IMR-90 (cell line): ENCODE measurements around the gene PUDP. TPM values are rescaled to one million over a fixed set of nuclear protein-coding genes. Genes with fewer than 3 reads are reported as not detected.

Source experiments
- ATAC-seq: fragments of 200-7000 bp; cut with Tn5 transposase; 2 replicates; pipeline ENCODE4 v1.9.1; 2020; ENCODE audit warnings: low read depth, mild to moderate bottlenecking, moderate library complexity
- BruUV-seq: library from RNA; stranded (reverse); fragments of 400-500 nt; replicated peaks from 2 replicates; lab custom pipeline; 2021; lab: Mats Ljungman, UMichigan
- CTCF ChIA-PET: fragments of 300-600 bp; formaldehyde crosslinking; extraction: SDS; loops from one replicate; lab custom pipeline; 2021; ENCODE audit warnings: antibody characterized with exemption; lab: Yijun Ruan, JAX
- POLR2A ChIA-PET: fragments of 300-600 bp; sonication (Branson Sonifier 250); formaldehyde crosslinking; loops from one replicate; lab custom pipeline; 2022; ENCODE audit warnings: antibody characterized with exemption; ENCODE audit not compliant: unreplicated experiment; lab: Charles Lee
- DNase-seq: peaks from one replicate; pipeline ENCODE4 v3.0.0; 2013
- H2AFZ ChIP-seq: replicated peaks from 2 replicates; pipeline ENCODE3; 2013; ENCODE audit warnings: low read length, mild to moderate bottlenecking; ENCODE audit not compliant: poor library complexity
- H2AK5ac ChIP-seq: 2 replicates; pipeline ENCODE4 v1.6.1; 2013; ENCODE audit warnings: low read depth, low read length, inconsistent platforms
- H2AK9ac ChIP-seq: replicated peaks from 2 replicates; pipeline ENCODE3; 2013; ENCODE audit warnings: mild to moderate bottlenecking, low read depth, low read length, moderate library complexity; ENCODE audit not compliant: poor library complexity
- H2BK120ac ChIP-seq: 2 replicates; pipeline ENCODE4 v1.6.1; 2013; ENCODE audit warnings: low read depth, low read length, inconsistent platforms
- H2BK15ac ChIP-seq: 3 replicates; pipeline ENCODE4 v1.6.1; 2013; ENCODE audit warnings: low read depth, low read length, inconsistent platforms
- H2BK20ac ChIP-seq: 2 replicates; pipeline ENCODE4 v1.6.1; 2013; ENCODE audit warnings: low read depth, mild to moderate bottlenecking, inconsistent platforms, low read length, moderate library complexity
- H2BK5ac ChIP-seq: 2 replicates; pipeline ENCODE4 v1.6.1; 2013; ENCODE audit warnings: mild to moderate bottlenecking, low read depth, low read length, inconsistent platforms; ENCODE audit not compliant: poor library complexity, severe bottlenecking
- H3K14ac ChIP-seq: replicated peaks from 2 replicates; pipeline ENCODE4 v1.6.1; 2013; ENCODE audit warnings: low read depth, low read length, inconsistent platforms
- H3K18ac ChIP-seq: 2 replicates; pipeline ENCODE4 v1.6.1; 2013; ENCODE audit warnings: low read depth, low read length, control low read depth
- H3K23ac ChIP-seq: 2 replicates; pipeline ENCODE4 v1.6.1; 2013; ENCODE audit warnings: low read depth, low read length, inconsistent platforms
- H3K27ac ChIP-seq: 2 replicates; pipeline ENCODE4 v1.5.1; 2013; ENCODE audit warnings: mild to moderate bottlenecking, control low read depth, low read length; ENCODE audit not compliant: insufficient read depth
- H3K27me3 ChIP-seq: 2 replicates; pipeline ENCODE4 v1.6.1; 2013; ENCODE audit warnings: low read length; ENCODE audit not compliant: control insufficient read depth, insufficient read depth
- H3K36me3 ChIP-seq: 2 replicates; pipeline ENCODE4 v1.6.1; 2013; ENCODE audit warnings: low read length, mixed read lengths; ENCODE audit not compliant: control insufficient read depth, insufficient read depth
- H3K4ac ChIP-seq: 2 replicates; pipeline ENCODE4 v1.6.1; 2013; ENCODE audit warnings: low read depth, low read length, inconsistent platforms
- H3K4me1 ChIP-seq: 2 replicates; pipeline ENCODE4 v1.6.1; 2013; ENCODE audit warnings: low read length, mixed read lengths; ENCODE audit not compliant: control insufficient read depth, insufficient read depth
- H3K4me2 ChIP-seq: 2 replicates; pipeline ENCODE4 v1.6.1; 2013; ENCODE audit warnings: low read depth, mild to moderate bottlenecking, control low read depth, low read length, moderate library complexity
- H3K4me3 ChIP-seq: 2 replicates; pipeline ENCODE4 v1.5.1; 2013; ENCODE audit warnings: low read depth, mild to moderate bottlenecking, control low read depth, low read length, moderate library complexity; ENCODE audit not compliant: insufficient read depth
- H3K56ac ChIP-seq: 2 replicates; pipeline ENCODE4 v1.6.1; 2013; ENCODE audit warnings: low read length, inconsistent platforms; ENCODE audit not compliant: insufficient read depth; ENCODE audit errors: extremely low read depth
- H3K79me1 ChIP-seq, 2 experiments: 2 replicates each; pipeline ENCODE4 v1.6.1; 2013; ENCODE audit warnings: low read length in 2 of 2, inconsistent platforms in 1 of 2, low read depth in 1 of 2
- H3K9ac ChIP-seq: 2 replicates; pipeline ENCODE4 v1.6.1; 2013; ENCODE audit warnings: low read depth, low read length, control low read depth
- H3K9me1 ChIP-seq: 2 replicates; pipeline ENCODE4 v1.6.1; 2013; ENCODE audit warnings: low read length, inconsistent platforms; ENCODE audit not compliant: insufficient read depth
- H3K9me3 ChIP-seq: 2 replicates; pipeline ENCODE4 v1.6.1; 2013; ENCODE audit warnings: low read length; ENCODE audit not compliant: control insufficient read depth, insufficient read depth
- H4K20me1 ChIP-seq: 2 replicates; pipeline ENCODE4 v1.6.1; 2013; ENCODE audit warnings: low read length, inconsistent platforms; ENCODE audit not compliant: insufficient read depth
- H4K5ac ChIP-seq: 2 replicates; pipeline ENCODE4 v1.6.1; 2013; ENCODE audit warnings: mild to moderate bottlenecking, low read depth, low read length, control low read depth
- H4K8ac ChIP-seq, 2 experiments: 2 replicates each; pipeline ENCODE4 v1.6.1; 2013; ENCODE audit warnings: low read depth in 2 of 2, low read length in 2 of 2, control low read depth in 1 of 2, inconsistent platforms in 1 of 2
- H4K91ac ChIP-seq: 2 replicates; pipeline ENCODE4 v1.6.1; 2013; ENCODE audit warnings: low read depth, low read length, inconsistent platforms; ENCODE audit not compliant: insufficient read depth
- BHLHE40 ChIP-seq: fragments of 150-350 bp; IDR thresholded peaks from 2 replicates; pipeline ENCODE4 v1.6.1; 2016; ENCODE audit warnings: mild to moderate bottlenecking, low read depth, low read length
- CEBPB ChIP-seq: IDR thresholded peaks from 2 replicates; pipeline ENCODE4 v1.6.1; 2012; ENCODE audit warnings: low read depth, low read length, improper control_type of control experiment
- CHD1 ChIP-seq: IDR thresholded peaks from 2 replicates; pipeline ENCODE4 v1.6.1; 2012; ENCODE audit warnings: low read depth, low read length, improper control_type of control experiment
- CTCF ChIP-seq: conservative IDR thresholded peaks from 2 replicates; pipeline ENCODE4 v1.5.1; 2012; ENCODE audit warnings: mild to moderate bottlenecking, low read depth, low read length, improper control_type of control experiment
- FOS ChIP-seq: fragments of 150-350 bp; IDR thresholded peaks from 2 replicates; pipeline ENCODE4 v1.6.1; 2016; ENCODE audit warnings: low read depth, low read length
- MAFK ChIP-seq: IDR thresholded peaks from 2 replicates; pipeline ENCODE4 v1.6.1; 2012; ENCODE audit warnings: low read depth, low read length, improper control_type of control experiment
- MAZ ChIP-seq: IDR thresholded peaks from 2 replicates; pipeline ENCODE4 v1.6.1; 2012; ENCODE audit warnings: low read depth, mild to moderate bottlenecking, low read length, improper control_type of control experiment, moderate library complexity, borderline replicate concordance
- MXI1 ChIP-seq: IDR thresholded peaks from 2 replicates; pipeline ENCODE4 v1.6.1; 2012; ENCODE audit warnings: low read depth, mild to moderate bottlenecking, low read length, moderate library complexity, borderline replicate concordance
- NFE2L2 ChIP-seq: fragments of 150-350 bp; IDR thresholded peaks from 2 replicates; pipeline ENCODE4 v1.6.1; 2016; ENCODE audit warnings: low read depth, mild to moderate bottlenecking, low read length
- POLR2A ChIP-seq: IDR thresholded peaks from 2 replicates; pipeline ENCODE4 v1.6.1; 2012; ENCODE audit warnings: mild to moderate bottlenecking, low read depth, low read length
- RAD21 ChIP-seq: IDR thresholded peaks from 2 replicates; pipeline ENCODE4 v1.6.1; 2012; ENCODE audit warnings: low read length, improper control_type of control experiment
- RCOR1 ChIP-seq: IDR thresholded peaks from 2 replicates; pipeline ENCODE4 v1.6.1; 2012; ENCODE audit warnings: mild to moderate bottlenecking, low read length, improper control_type of control experiment; ENCODE audit not compliant: insufficient replicate concordance
- RFX5 ChIP-seq: IDR thresholded peaks from 2 replicates; pipeline ENCODE4 v1.8.0; 2012; ENCODE audit warnings: low read depth, mild to moderate bottlenecking, low read length, moderate library complexity
- SMC3 ChIP-seq: fragments of 150-350 bp; IDR thresholded peaks from 2 replicates; pipeline ENCODE4 v1.6.1; 2016; ENCODE audit warnings: low read depth, mild to moderate bottlenecking, antibody characterized with exemption, low read length, moderate library complexity
- USF2 ChIP-seq: fragments of 150-350 bp; IDR thresholded peaks from 2 replicates; pipeline ENCODE4 v1.6.1; 2017; ENCODE audit warnings: mild to moderate bottlenecking, antibody characterized with exemption, low read length, low read depth
- WGBS, 2 experiments: methylation state at CpG; one replicate each; pipeline versions ENCODE4 v1.1.5 to v1.1.7; 2013; ENCODE audit warnings: missing lambda C conversion rate in 2 of 2; ENCODE audit not compliant: insufficient read length in 1 of 2; ENCODE audit errors: extremely low coverage in 2 of 2; 5-methylcytosine and 5-hydroxymethylcytosine counted together
- dilution Hi-C: fragments of 300-500 bp; cut with HindIII; formaldehyde crosslinking; loops from one replicate; pipeline ENCODE4 v1.14.3; 2018; ENCODE audit warnings: low sequenced_read_pairs; ENCODE audit not compliant: unreplicated experiment
- in situ Hi-C: fragments of 300-500 bp; cut with MboI; formaldehyde crosslinking; loops from 3 replicates; pipeline ENCODE4 v1.14.3; 2019; ENCODE audit warnings: low sequenced_read_pairs, inconsistent platforms, mixed read lengths
- intact Hi-C: fragments of 100-400 bp; cut with micrococcal nuclease; formaldehyde crosslinking; loops from 2 replicates; pipeline ENCODE4 v1.10.0; 2022
- polyA plus RNA-seq, 3 experiments: library from polyadenylated mRNA; depleted of rRNA; stranded (reverse); fragments of >200 nt; gene quantifications; 2 replicates each; pipeline ENCODE4 v1.2.3, GENCODE V29; 2012; ENCODE audit warnings: low replicate concordance in 1 of 3
- total RNA-seq: library from RNA; depleted of rRNA; stranded (reverse); fragments of >200 nt; gene quantifications from 2 replicates; pipeline ENCODE4 v1.2.3, GENCODE V29; 2012
- TF ChIP-seq, protein P1 (sequence below): fragments of 150-350 bp; IDR thresholded peaks from 2 replicates; pipeline ENCODE4 v1.6.1; 2016; ENCODE audit warnings: low read depth, mild to moderate bottlenecking, low read length, moderate library complexity, borderline replicate concordance

PUDP gene
- total and polyA plus RNA-seq, 2 of the 4 experiments (the other 2 are of a cell fraction), result 22.2 to 28.6 TPM

DNA sequence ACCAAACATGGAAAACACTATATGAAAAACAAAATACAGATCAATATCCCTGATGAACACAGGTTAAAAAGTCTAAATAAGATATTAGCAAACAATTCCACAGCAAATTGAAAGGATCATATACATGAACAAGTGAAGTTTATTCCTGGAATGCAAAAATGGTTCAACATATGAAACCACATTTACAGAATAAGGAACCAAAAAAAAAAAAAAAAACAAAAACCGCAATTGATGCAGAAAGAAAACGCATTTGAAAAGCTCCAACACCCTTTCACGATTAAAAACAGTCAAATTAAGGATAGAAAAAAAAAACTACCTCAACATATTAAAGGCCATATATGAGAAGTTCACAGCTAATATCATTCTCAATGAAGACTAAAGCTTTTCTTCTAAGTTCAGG is 45.8 kb downstream of the PUDP start:
- Histone ChIP-seq H3K27ac (no peak overlapping the region), H3K79me1 (peaks cover 6 to 9% of the 10 kb centered on the region in 2 experiments; a peak in 3 of 4 replicates), H3K56ac (no peak overlapping the region), H4K8ac (no peak overlapping the region), H3K4ac (no peak overlapping the region), H4K20me1 (0 out of 2 replicates have a peak, but pooled peaks cover 7% of the 10 kb centered on the region), H2AFZ (no peak overlapping the region), H4K5ac (no peak overlapping the region), H3K9ac (no peak overlapping the region), H3K36me3 (peaks cover 7% of the 10 kb centered on the region; the same call in 1 of the 2 replicates), H2BK120ac (no peak overlapping the region), H3K9me3 (no peaks in the 10 kb centered on the region), H3K14ac (no peak overlapping the region), H2BK15ac (no peak overlapping the region), H4K91ac (no peak overlapping the region), H3K23ac (no peak overlapping the region), H3K4me2 (no peak overlapping the region), H3K27me3 (no peaks in the 10 kb centered on the region), H3K18ac (no peak overlapping the region), H2AK5ac (no peak overlapping the region), H2BK20ac (no peak overlapping the region), H3K4me1 (no peaks in the 10 kb centered on the region), H3K4me3 (no peak overlapping the region), H2BK5ac (no peak overlapping the region), H2AK9ac (no peak overlapping the region), H3K9me1 (no peaks in the 10 kb centered on the region)
- ATAC-seq (no peak), DNase-seq (no peak)
- BruUV-seq, result no TSS peak
- intact Hi-C loops, result no loop called here
- in situ Hi-C loops, result no loop called here
- POLR2A ChIA-PET, result interaction anchor here (0.6 kb wide), 1 partner anchor 173 kb away, joined by 4 read pairs; no protein-coding TSS in a partner anchor
- TF ChIP-seq CTCF (no peak), MAZ (no peak), RAD21 (no peak), CEBPB (no peak), FOS (no peak), MAFK (no peak), MXI1 (no peak), POLR2A (no peak), BHLHE40 (no peak), USF2 (no peak), SMC3 (no peak), NFE2L2 (no peak), CHD1 (no peak), RFX5 (no peak), RCOR1 (no peak)
- TF ChIP-seq, protein P1, sequence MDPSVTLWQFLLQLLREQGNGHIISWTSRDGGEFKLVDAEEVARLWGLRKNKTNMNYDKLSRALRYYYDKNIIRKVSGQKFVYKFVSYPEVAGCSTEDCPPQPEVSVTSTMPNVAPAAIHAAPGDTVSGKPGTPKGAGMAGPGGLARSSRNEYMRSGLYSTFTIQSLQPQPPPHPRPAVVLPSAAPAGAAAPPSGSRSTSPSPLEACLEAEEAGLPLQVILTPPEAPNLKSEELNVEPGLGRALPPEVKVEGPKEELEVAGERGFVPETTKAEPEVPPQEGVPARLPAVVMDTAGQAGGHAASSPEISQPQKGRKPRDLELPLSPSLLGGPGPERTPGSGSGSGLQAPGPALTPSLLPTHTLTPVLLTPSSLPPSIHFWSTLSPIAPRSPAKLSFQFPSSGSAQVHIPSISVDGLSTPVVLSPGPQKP, result no peak
- CTCF ChIA-PET, result interaction anchor here (0.7 kb wide), 1 partner anchor 1010 kb away, joined by 3 read pairs; no protein-coding TSS in a partner anchor
- dilution Hi-C loops, result no loop called here
- no CpG with 5 or more reads among the region's 3 CpGs for WGBS, 2 experiments
